WI38 (cell line): Measurements from ENCODE around the gene ACOT6.
"Not testable (repeated sequence)": the region's sequence is repeated elsewhere in the genome, so short reads cannot be mapped to it uniquely, and the experiment has no call there.

ENCODE experiments used
- H3K4me3 ChIP-seq: 2 replicates; pipeline ENCODE4 v1.5.1; 2011; ENCODE audit warnings: low read depth, mild to moderate bottlenecking, control low read depth, low read length
- TF ChIP-seq, protein P1 (sequence below): IDR thresholded peaks from 2 replicates; pipeline ENCODE4 v1.5.1; 2012; ENCODE audit warnings: low read depth, mild to moderate bottlenecking, control low read depth, low read length

The ACOT6 gene

DNA sequence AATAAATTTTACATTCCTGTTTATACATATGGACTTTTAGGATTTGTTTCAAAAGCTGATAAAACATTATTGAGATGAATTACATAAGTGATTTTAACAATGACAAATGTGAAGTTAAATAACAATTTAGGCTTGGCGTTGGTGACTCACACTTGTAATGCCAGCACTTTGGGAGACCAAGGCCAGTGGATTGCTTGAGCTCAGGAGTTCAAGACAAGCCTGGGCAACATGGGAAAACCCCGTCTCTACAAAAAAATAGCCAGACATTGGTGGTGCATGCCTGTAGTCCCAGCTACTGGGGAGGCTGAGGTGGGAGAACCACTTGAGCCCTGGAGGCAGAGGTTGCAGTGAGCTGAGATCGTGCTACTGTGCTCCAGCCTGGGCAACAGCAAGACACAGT lies 35.9 kb upstream of the ACOT6 start:
- no peak overlapping the region for H3K4me3 ChIP-seq
- TF ChIP-seq, protein P1, sequence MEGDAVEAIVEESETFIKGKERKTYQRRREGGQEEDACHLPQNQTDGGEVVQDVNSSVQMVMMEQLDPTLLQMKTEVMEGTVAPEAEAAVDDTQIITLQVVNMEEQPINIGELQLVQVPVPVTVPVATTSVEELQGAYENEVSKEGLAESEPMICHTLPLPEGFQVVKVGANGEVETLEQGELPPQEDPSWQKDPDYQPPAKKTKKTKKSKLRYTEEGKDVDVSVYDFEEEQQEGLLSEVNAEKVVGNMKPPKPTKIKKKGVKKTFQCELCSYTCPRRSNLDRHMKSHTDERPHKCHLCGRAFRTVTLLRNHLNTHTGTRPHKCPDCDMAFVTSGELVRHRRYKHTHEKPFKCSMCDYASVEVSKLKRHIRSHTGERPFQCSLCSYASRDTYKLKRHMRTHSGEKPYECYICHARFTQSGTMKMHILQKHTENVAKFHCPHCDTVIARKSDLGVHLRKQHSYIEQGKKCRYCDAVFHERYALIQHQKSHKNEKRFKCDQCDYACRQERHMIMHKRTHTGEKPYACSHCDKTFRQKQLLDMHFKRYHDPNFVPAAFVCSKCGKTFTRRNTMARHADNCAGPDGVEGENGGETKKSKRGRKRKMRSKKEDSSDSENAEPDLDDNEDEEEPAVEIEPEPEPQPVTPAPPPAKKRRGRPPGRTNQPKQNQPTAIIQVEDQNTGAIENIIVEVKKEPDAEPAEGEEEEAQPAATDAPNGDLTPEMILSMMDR, result no peak

DNA sequence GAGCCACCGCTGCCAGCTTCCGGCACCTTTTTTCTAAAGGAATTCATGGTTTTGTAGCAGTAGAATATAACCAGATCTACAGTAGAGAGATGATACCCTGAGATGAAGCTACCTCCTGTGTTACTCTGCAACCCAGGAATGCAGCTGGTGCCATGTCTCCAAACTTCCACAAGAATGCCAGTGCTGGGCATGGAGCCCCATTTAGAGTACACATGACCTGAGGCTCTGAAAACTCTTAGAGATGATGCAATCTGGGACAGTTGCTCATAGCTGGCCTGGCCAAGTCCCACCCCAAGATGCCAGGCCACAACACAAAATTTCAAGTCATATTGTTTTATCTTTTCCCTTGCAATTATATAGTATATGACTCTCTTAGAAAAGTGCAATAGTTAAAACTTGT lies 35.1 kb upstream of the ACOT6 start:
- not testable (repeated sequence) for H3K4me3 ChIP-seq

DNA sequence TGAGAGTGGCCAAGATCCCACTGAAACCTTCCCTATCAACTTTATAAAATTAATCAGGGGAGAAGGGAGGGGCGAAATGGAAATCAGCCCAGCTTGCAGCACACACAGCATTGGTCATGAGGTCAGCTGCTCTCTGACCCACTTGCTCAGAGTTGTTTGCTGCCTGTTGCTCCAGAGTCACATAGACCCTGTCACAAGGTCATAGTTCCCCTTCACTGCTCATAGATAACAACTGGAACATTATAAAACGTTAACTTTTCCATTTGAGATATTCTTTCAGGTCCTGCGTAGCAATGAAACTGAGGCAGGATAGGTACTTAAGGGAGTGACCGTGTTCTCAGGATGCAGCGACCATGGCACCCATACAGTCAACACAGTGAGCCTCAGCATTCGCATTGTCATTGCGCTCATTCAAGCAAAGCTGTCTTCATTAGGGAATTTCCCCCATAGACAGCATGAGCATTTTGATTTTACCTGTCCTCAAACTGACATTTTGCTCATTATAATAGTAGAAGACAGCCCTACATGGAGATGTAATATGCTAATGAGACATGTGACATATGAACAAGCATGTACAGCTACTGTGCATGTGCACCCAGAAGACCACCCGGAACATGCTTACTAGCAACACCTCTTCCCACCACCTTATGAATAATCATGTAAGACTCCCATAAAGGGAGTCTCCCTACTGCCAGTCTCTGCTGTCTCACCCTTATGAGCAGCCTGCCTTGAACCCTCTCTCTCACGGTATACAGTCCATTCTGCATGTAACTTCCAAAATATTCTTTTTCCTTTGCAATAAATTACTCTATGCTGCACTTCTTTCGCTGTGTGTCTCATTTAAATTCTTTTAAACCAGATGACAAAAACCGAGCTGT lies 30.0 kb upstream of the ACOT6 start:
- H3K4me3 ChIP-seq, result not testable (repeated sequence)

DNA sequence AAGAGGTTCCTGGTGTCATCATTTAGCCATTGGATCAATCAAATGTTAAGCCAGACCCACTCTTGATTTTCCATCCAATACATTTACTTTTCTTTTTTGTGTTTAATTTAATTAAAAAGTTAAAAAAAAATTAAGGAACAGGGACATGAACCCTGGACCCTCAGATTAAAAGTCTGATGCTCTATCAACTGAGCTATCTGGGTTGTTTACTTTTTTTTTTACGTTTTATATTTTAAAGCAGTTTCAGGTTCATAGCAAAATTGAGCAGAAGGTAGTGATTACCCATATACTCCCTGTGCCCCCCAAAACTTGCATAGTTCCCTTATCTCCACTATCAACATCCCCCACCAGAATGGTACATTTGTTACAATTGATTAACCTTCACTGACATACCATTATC lies 23.6 kb upstream of the ACOT6 start:
- no peak overlapping the region for H3K4me3 ChIP-seq
- TF ChIP-seq, protein P1, result no peak

DNA sequence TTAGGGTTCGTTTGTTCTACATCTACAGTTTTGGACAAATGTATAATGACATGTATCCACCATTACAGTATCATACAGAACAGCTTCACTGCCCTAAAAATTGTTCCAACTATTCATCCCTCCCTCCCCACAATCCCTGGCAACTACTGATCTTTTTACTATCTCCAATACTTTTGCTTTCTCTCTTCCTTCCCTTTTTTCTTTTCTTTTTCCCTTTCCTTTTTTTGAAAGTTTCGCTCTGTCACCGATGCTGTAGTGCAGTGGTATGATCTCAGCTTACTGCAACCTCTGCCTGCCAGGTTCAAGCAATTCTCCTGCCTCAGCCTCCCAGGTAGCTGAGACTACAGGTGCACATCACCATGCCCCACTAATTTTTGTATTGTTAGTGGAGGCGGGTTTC lies 23.2 kb upstream of the ACOT6 start:
- TF ChIP-seq, protein P1, result no peak
- H3K4me3 ChIP-seq, result no peak overlapping the region

DNA sequence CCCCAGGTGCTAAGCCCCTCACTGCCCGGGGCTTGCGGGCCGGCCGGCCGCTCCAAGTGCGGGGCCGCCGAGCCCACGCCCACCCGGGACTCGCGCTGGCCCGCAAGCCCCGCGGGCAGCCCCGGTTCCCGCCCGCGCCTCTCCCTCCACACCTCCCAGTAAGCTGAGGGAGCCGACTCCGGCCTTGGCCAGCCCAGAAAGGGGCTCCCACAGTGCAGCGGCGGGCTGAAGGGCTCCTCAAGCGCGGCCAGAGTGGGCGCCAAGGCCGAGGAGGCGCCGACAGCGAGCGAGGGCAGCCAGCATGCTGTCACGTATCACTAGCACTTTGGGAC lies 21.7 kb upstream of the ACOT6 start:
- not testable (repeated sequence) for H3K4me3 ChIP-seq

DNA sequence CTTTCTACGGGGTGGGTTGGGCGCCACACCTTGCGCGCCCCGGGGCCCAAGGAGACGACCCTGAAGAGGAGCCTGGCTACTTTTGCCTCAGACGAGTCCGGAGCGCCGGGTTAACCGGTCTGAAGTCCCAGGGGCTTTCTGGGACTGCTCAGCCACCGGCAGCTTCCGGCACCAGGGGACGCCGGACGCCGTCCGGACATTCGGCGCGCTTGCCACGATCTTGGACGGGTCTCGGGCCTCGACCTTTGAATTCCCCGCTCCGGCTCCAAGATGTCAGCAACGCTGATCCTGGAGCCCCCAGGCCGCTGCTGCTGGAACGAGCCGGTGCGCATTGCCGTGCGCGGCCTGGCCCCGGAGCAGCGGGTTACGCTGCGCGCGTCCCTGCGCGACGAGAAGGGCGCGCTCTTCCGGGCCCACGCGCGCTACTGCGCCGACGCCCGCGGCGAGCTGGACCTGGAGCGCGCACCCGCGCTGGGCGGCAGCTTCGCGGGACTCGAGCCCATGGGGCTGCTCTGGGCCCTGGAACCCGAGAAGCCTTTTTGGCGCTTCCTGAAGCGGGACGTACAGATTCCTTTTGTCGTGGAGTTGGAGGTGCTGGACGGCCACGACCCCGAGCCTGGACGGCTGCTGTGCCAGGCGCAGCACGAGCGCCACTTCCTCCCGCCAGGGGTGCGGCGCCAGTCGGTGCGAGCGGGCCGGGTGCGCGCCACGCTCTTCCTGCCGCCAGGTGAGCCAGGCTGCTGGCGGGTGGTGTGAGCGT lies 20.4 kb upstream of the ACOT6 start, which contains the start of gene ACOT4:
ACOT4 (plus strand) TSS at position 184 of the 760 bp plus-strand sequence; CDS start at position 271, 87 bp downstream.
- H3K4me3 ChIP-seq, result peak within 1 kb of the TSS; percentile 41
- TF ChIP-seq, protein P1, result no peak

DNA sequence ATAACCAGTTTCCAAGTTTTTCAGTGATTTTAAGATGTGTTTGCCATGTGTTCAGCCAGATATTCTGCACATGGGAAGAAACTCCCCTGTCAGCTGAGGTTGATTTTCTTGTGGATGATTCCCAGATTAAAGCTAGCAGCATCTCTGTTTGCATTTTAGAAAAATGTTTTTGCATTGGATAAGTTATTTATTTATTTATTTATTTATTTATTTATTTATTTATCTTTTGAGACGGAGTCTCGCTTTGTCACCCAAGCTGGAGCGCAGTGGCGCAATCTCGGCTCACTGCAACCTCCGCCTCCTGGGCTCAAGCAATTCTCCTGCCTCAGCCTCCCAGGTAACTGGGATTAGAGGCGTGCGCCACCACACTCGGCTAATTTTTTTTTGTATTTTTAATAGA lies 17.8 kb upstream of the ACOT6 start:
- TF ChIP-seq, protein P1, result no peak
- no peak overlapping the region for H3K4me3 ChIP-seq
